Fibroblast of the conjunctiva (primary cell): Measurements from ENCODE around the gene IFT80.

ENCODE experiments used
- DNase-seq: peaks from one replicate; pipeline ENCODE4 v3.0.0-alpha.2; 2010; ENCODE audit warnings: low read depth

IFT80 gene

GRCh38 chr3:160400702-160401150 lies 1.7 kb upstream of the IFT80 start:
- no peak for DNase-seq

DNA sequence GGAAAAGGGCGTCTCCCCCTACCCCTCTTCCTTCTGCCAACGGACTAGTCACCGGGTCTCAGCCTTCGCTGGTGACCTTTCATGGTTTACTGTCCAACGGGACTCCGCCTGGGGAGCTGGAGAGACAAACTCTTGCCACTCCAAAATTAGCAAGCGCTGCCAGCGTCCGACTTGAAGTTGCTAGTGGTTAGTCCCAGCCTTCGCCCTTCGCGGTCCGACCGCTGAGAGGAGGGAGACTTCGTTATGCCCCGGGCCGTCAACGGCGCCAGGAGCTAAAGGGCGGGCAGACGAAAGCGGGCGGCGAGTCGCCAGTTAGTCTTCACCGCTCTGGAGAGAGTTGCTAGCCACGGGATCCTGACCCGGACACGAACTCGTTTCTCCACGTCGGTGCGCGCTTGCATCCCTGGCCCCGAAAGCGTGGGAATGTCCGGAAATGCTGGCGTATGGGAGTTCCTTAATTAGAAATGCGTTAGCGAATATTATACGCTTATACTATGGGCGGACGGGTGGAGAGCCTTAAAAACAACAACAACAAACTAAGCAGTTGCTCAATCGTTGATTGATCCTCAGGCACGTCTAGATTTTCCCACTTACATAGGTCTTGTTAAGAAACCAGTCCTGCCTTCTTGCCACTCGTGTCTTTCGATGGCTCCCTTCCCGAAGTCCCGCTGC lies 1.1 kb upstream of the IFT80 start:
- DNase-seq, result no peak

DNA sequence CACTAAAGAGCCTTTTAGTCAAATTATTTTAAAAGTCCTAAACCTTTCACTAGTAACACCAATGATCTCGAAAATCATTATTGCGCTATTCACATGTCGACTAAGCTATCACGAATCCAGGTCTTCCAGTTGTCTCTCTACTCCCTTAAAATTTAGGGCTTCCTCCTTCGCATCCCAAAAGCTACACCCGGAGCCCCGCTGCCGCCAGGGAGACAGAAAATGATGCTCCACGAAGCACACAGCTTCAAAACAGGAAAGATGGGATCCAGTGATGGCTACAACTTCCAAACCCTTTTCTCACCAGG lies 253 bp downstream of the IFT80 start:
- DNase-seq, result no peak

DNA sequence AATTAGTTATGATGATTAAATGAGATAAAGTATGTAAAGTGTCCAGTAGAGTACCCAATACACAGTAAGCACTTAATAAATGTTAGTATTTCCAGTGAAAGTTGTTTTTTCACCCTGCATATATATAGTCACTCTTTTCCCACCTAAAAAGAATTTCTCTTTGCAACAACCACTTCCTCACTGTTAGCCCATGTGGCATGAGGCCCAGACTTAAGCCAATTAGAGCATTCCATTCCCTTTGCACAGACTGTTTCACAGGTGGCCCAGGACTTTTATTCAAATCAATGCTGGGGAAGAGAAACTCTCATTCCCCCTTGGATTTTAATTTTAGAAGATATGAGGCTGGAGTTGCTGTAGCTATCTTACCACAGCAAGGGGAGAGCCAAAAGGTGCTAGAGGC lies 3.7 kb downstream of the IFT80 start:
- DNase-seq, result no peak

GRCh38 chr3:160394009-160394392 lies 5.0 kb downstream of the IFT80 start:
- DNase-seq, result no peak

- no peak for DNase-seq
These were observed 5.5 kb downstream of the IFT80 start for GRCh38 chr3:160393346-160394008.

GRCh38 chr3:160392798-160393197 lies 6.2 kb downstream of the IFT80 start:
- DNase-seq, result no peak

DNA sequence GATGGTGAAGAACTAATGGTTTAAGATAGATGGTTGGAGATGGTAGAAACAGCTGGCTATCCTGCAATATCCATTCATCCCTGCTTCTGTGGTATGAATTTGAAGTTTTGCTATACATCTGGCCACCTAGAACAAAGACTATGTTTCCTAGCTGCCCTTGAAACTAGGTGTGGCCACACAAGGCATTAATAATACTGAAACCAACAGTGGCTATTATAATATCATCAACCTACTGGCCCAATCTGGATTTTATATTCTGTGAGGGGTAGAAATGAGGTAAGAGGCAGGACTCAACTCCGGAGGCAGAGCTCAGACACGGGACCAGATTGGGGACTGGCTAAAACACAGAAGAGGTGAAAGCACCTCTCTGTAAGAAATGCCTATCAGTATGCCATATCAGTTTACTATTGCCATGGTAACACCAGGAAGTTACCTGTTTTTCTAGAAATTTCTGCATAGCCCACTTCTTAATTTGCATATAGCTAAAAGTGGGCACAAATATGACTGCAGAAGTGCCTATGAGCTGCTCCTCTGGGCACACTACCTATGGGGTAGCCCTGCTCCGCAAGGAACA lies 8.4 kb downstream of the IFT80 start:
- DNase-seq, result no peak

DNA sequence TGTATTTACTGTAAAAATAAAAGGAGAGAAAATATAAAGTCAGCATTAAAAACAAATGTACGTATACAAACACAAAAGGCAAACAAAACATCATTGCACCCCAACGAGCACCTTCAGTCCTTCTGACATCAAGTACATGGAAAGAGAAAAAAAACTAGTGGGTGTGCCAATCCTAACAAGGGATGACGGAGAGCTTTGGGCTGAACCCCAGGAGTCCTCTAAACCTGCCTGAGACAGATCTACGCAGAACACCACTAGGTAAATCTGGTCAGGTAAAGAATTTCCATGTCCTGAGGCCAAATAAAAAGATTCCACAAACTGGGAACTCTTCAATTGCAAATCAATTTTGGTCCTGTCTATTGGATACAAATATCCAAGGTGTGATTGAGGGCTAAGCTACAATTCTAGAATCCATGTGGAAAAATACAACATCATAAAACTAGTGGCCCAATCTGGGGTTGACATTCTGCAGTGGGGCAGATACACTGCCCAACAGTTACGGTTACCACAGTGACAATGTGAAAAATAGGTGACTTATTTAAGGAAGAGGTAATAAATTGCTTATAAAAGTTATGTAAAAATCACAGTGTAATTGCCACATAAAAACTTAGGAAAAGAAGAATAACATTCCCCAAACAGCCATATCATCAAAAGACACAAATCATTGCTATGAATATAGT lies 14.2 kb downstream of the IFT80 start:
- DNase-seq, result no peak

GRCh38 chr3:160381470-160381869 lies 17.6 kb downstream of the IFT80 start:
- DNase-seq, result no peak

- no peak for DNase-seq
These were observed 19.3 kb downstream of the IFT80 start for GRCh38 chr3:160379628-160380214.

GRCh38 chr3:160378331-160379109 lies 20.5 kb downstream of the IFT80 start:
- no peak for DNase-seq

GRCh38 chr3:160376681-160377080 lies 22.3 kb downstream of the IFT80 start:
- DNase-seq, result peak; percentile 62

GRCh38 chr3:160374925-160375324 lies 24.1 kb downstream of the IFT80 start:
- no peak for DNase-seq

DNA sequence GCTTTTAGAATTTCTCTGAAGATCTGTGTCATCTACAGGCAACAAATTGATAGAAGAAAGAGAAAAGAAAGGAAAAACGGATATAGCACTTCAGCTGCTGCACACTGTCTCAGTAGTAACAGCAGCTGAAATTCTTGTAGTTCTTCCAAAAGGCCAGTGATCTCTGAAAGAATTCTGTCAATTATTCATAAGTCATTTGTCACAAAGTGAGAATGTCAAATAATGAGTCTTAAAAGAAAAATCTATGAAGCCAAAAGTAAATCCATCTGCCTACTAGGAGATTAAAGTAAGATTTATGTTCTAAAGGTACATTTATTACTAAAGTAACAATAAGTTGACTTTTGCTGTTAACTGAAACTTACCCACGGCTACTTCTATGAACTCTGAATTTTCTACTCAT lies 24.6 kb downstream of the IFT80 start:
- DNase-seq, result no peak

DNA sequence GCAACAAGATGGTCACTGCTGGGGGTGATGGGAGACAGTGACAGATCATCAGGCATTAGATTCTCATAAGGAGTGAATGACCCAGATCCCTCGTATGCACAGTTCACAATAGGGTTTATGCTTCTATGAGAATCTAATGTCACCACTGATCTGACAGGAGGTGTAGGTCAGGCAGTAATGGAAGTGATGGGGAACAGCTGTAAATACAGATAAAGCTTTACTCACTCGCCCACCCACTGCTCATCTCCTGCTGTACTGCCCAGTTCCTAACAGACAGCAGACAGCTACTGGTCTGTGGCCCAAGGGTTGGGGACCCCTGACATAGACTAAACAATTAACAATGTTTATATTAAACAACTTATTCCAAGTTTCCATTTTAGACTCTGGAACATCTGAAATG lies 25.4 kb downstream of the IFT80 start:
- no peak for DNase-seq

DNA sequence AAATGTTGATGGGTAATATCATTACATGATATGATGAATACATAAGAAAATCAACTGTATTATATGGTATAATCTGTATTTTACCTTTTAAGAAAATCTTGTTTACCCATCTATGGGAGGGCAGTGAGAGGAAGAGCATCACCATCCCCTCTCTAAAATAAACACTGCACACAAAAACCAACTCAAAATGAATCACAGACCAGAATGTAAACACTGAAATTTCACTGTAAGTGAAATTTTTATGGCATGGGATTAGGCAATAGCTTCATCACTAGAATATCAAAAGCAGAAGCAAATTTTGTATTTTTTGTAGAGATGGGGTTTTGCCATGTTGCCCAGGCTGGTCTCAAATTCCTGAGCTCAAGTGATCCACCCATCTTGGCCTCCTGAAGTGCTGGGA lies 26.2 kb downstream of the IFT80 start:
- peak; percentile 20 for DNase-seq

DNA sequence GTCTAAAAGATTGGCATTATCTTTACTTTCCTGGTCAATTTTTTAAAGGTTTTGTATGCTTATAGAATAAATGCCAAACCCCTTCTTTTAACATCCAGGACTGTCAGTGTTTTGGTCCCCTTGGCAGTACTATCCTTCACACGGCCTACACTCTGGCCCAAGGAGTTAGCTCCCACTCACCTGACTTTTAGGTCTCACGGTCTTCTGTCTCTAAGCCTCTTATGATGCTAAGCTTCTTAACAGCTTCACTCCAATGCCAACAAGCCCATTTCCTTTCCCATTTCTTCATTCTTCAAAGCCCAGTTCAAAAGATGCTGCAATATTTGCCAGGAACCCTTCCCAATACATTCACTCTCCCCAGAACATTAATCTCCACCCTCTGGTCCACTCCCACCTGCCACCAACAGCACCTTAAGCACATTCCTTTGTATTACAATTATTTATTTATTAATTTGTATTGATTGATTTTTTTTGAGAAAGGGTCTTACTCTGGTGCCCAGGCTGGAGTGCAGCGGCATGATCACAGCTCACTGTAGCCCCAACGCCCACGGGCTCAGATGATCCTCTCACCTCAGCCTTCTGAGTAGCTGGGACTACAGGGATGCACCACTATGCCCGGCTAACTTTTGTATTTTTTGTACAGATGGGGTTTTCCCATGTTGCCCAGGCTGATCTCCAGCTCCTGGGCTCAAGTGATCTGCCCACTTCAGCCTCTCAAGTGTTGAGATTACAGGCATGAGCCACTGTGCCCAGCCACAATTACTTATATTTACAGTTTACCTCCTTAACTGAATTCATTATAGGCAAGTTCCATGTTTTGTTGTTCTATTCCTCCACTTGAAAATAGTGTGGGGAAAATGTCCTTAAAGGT lies 27.8 kb downstream of the IFT80 start:
- no peak for DNase-seq

DNA sequence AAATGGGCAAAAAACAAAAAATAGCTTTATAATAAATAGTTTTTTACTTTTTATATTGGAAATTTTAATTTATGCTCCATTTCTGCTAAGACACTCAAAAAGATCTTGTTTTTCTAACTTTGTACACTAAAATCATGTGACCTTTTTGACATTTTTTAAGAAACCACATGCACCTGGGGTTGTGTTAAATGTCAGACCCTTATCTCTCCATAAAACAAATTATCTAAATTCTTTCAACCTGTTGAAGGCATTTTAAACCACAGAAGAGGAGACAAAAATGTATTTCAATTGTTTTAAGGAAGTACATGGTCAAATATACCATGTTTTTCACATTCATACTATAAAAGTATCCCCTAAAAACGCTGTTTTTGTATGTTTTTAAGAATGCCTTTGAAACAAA lies 29.2 kb downstream of the IFT80 start:
- DNase-seq, result no peak

DNA sequence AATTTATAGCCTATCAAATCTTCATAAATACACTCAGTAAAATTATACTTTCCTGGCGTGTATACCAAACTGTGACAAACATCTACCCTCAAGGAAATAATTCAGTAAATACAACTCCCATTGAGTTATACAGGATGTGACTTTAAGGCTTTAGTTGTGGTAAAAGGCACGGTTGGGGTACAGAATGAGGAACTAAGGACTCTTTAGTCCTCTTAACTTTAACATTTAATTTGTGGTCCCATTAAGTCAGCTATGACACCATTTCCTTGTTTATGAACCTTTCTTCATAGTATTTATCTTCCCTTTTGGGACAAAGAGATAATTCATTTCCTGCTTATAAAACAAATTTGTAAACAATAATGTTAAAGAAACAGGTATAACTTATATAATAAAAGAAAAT lies 30.2 kb downstream of the IFT80 start:
- DNase-seq, result no peak

DNA sequence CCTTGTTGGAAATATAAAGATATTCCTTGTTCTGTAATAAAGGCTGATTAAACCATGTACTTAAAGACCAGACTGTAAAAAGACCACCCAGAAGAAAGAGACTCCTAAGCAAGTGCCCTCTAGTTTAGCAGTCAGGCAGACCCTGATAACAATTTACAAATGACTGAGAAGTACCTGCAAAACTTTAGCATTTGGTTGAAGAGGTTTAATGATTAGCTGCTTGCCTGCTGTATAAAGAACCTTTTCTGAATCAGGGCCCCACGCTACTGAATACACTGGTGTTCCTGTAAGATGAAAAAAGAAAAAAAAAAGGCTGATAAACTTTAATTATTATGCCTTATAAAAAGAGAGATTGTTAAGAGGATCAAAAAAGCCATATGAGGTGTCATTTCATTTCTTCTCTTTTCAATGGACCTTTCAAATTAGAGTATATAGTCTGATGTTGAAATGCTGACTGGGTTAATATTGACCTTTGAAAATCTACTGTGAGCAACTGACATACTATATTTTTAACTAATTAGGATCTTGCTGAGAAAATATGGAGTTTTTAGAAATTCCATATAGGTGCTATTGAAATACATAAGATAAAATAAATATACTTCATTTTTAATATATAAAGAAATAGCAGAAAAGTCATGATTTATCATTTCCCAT lies 33.0 kb downstream of the IFT80 start:
- no peak for DNase-seq
